RWPE1 (cell line): ENCODE results near the gene CC2D1A.

Experiments used
- CTCF ChIA-PET: fragments of 350-600 bp; sonication (Branson Sonifier 250); formaldehyde crosslinking; extraction: SDS; loops from one replicate; lab custom pipeline; 2021; lab: Yijun Ruan, JAX
- POLR2A ChIA-PET: fragments of 400-600 bp; formaldehyde crosslinking; extraction: SDS; loops from one replicate; lab custom pipeline; 2020; ENCODE audit warnings: antibody characterized with exemption; ENCODE audit not compliant: low non-redundant PET; lab: Yijun Ruan, JAX
- DNase-seq: peaks from one replicate; pipeline ENCODE4 v3.0.0; 2012; ENCODE audit warnings: low spot score
- H3K27ac ChIP-seq: fragments of 450-650 bp; 2 replicates; pipeline ENCODE4 v1.5.1; 2017
- TF ChIP-seq, protein P1 (sequence below): fragments of 450-650 bp; conservative IDR thresholded peaks from 2 replicates; pipeline ENCODE4 v1.5.1; 2017; ENCODE audit warnings: low read depth, mild to moderate bottlenecking

Gene CC2D1A

DNA sequence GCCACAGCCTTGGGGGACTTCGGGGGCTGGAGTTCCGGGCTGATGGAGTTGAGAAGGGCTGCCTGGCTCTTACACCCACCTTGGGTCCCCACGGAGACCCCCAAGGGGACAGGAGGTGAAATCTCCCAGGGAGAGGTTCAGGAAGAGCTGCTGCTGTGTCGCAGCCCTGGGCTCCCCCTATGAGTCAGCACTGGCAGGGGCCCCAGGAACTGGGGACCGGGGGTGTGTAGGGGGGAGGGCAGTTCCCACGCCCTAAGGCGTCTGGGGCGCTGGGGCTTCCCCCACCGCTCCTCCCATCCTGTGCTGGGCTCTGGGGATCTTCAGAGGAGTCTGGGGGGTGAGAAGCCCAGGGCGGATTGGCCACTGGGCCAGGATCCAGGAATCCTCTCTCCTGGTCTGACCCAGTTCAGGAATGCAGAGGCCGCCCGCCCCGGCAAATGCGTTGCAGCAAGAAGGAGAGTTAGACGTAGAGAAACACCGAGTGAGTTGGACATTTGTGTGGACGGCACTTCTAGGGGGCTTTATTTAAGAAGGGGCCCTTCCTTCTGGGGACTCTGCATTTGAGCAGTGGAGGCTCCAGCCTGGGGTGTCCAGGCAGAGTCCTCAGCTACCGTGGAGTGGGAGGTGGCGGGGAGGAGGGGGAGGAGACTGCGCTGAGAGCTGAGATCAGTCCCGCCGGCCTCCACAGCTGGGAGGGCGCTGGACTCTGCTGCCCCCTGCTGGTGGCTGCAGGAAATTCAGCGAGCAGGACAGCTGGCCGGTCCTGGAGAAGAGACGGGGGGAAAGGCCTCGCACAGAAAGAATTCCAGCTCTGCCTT lies 44.1 kb upstream of the CC2D1A start:
- CTCF ChIA-PET: interaction anchor here (0.6 to 1.8 kb wide), 20 partner anchors 9 to 832 kb away, joined by 3 to 9 read pairs (median 4); partner anchors contain the start of gene C19orf53
- TF ChIP-seq, protein P1, sequence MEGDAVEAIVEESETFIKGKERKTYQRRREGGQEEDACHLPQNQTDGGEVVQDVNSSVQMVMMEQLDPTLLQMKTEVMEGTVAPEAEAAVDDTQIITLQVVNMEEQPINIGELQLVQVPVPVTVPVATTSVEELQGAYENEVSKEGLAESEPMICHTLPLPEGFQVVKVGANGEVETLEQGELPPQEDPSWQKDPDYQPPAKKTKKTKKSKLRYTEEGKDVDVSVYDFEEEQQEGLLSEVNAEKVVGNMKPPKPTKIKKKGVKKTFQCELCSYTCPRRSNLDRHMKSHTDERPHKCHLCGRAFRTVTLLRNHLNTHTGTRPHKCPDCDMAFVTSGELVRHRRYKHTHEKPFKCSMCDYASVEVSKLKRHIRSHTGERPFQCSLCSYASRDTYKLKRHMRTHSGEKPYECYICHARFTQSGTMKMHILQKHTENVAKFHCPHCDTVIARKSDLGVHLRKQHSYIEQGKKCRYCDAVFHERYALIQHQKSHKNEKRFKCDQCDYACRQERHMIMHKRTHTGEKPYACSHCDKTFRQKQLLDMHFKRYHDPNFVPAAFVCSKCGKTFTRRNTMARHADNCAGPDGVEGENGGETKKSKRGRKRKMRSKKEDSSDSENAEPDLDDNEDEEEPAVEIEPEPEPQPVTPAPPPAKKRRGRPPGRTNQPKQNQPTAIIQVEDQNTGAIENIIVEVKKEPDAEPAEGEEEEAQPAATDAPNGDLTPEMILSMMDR: peak; percentile 99

GRCh38 chr19:13864046-13864666 lies 41.8 kb upstream of the CC2D1A start:
- ChIA-PET CTCF (interaction anchor here (0.6 kb wide), 2 partner anchors 30 to 770 kb away, joined by 3 read pairs; no protein-coding TSS in a partner anchor), POLR2A (interaction anchor here (0.6 kb wide), 1 partner anchor 644 kb away, joined by 9 read pairs; no protein-coding TSS in a partner anchor)
- no peak for DNase-seq
- TF ChIP-seq, protein P1: no peak
- H3K27ac ChIP-seq: peak overlapping the region; percentile 100

More for the DNA sequence above, 44.1 kb upstream of the CC2D1A start:
- peak overlapping the region; percentile 100 for H3K27ac ChIP-seq
- POLR2A ChIA-PET: interaction anchor here (0.5 to 1.5 kb wide), 6 partner anchors 23 to 67 kb away, joined by 3 to 8 read pairs (median 5); partner anchors contain the start of gene ZSWIM4
- peak; percentile 87 for DNase-seq

DNA sequence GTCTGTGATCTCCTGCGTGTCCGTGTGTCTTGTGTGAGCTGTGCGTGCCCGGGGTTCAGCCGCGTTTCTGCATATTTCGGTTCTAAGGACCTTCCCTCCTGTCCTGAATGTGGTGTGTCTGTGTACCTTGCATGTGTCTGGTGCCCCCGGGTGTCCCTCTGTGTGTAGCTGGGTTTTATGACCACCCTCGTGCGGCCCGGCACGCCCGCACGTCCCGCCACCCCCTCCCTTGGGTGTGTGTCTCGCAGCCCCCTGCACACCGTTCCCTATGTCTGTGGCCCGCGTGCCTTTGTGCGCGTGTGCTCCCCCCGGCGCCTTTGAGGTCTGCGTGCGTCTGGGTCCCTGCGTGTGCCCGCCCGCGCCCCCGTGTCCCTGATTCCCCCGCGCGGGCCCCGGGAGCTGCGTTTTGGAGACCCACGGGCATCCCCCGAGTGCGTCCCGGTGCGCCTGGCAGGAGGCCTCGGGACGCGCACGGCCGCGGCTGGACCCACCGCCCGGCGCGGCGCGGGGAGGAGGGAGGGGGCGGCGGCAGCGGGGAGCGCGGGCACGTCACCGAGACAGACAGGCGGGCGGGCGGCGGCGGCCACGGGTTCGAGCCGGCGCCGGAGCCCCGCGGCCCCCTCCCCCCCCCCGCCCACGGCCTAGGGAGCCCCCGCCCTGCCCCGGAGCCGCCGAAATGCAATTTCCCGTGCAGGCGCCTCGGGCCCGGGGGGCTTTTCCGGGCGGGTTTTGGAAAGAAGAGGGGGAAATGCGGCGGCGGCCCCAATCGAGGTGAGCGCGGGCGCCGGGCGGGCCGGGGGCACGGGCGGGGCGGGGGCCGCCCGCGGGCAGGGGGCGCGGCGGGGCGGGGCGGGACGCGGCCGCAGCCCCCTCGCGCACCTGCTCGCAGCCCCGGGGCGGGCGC lies 41.1 kb upstream of the CC2D1A start:
- CTCF ChIA-PET: interaction anchor here (0.6 kb wide), 1 partner anchor 771 kb away, joined by 3 read pairs; no protein-coding TSS in a partner anchor
- POLR2A ChIA-PET: no interaction called here
- DNase-seq: no peak
- H3K27ac ChIP-seq: peak overlapping the region; percentile 100
- TF ChIP-seq, protein P1: no peak

- DNase-seq: no peak
- CTCF ChIA-PET: interaction anchor here (0.7 kb wide), 1 partner anchor 13 kb away, joined by 3 read pairs; no protein-coding TSS in a partner anchor
- peak overlapping the region; percentile 100; the same call in 1 of the 2 replicates for H3K27ac ChIP-seq
- TF ChIP-seq, protein P1: no peak
- POLR2A ChIA-PET: no interaction called here
Observed at GRCh38 chr19:13865571-13866462, 40.2 kb upstream of the CC2D1A start.

GRCh38 chr19:13866463-13867046 lies 39.4 kb upstream of the CC2D1A start:
- DNase-seq: no peak
- ChIA-PET CTCF (no interaction called here), POLR2A (no interaction called here)
- TF ChIP-seq, protein P1: no peak
- no peak overlapping the region for H3K27ac ChIP-seq
